ENCODE data around the gene PPP2R3A. TPM values are rescaled to one million over a fixed set of nuclear protein-coding genes. Genes with fewer than 3 reads are reported as not detected.

Gene PPP2R3A
- total and polyA plus RNA-seq, 2 experiments from 2014 or later: 14.2 to 21.0 TPM

- Histone ChIP-seq H3K27me3 (replicated peaks; ENCODE audit: insufficient read depth) (no peaks in the 10 kb centered on the region), H3K4me1 (ENCODE audit: insufficient read depth) (peaks cover 37% of the 10 kb centered on the region), H3K9me2 (ENCODE audit: insufficient read depth) (no peaks in the 10 kb centered on the region), H3K79me2 (ENCODE audit: insufficient read depth) (peaks cover 100% of the 10 kb centered on the region), H3F3A (ENCODE audit: insufficient read depth) (peaks cover 39% of the 10 kb centered on the region), H2AFZ (no peak overlapping the region), H4K20me1 (ENCODE audit: insufficient read depth) (0 out of 2 replicates have a peak, but pooled peaks cover 3% of the 10 kb centered on the region), H3K4me2 (ENCODE audit: unreplicated experiment) (no peak overlapping the region), H3K36me3 (ENCODE audit: low read depth) (no peaks in the 10 kb centered on the region), H3K9me3 (ENCODE audit: low read depth) (no peaks in the 10 kb centered on the region), H3K9ac (no peak overlapping the region), H3K27ac (no peak overlapping the region), H3K4me3 (no peak overlapping the region)
- TF ChIP-seq EZH2 (IDR thresholded peaks at IDR 0.05; ENCODE audit: insufficient read depth, poor library complexity, severe bottlenecking) (no peak), EZH2phosphoT487 (IDR thresholded peaks at IDR 0.05; ENCODE audit: insufficient read depth, low read depth) (no peak)
- in situ Hi-C loops (cut with MboI): no loop called here
- 89 to 98% methylated on average over 3 of the region's 3 CpGs for WGBS, 2 experiments (ENCODE audit: low coverage in 1 of 2, low lambda C conversion rate in 2 of 2, missing lambda C conversion rate in 2 of 2)
- no peak for DNase-seq
Measured at GRCh38 chr3:135973841-135974240, 8.3 kb downstream of the PPP2R3A start.

- peaks cover 29% of the 10 kb centered on the region for H3F3A ChIP-seq (ENCODE audit: insufficient read depth)
- no peaks in the 10 kb centered on the region for H3K27me3 ChIP-seq (replicated peaks; ENCODE audit: insufficient read depth)
- peaks cover 100% of the 10 kb centered on the region for H3K79me2 ChIP-seq (ENCODE audit: insufficient read depth)
- TF ChIP-seq EZH2phosphoT487 (IDR thresholded peaks at IDR 0.05; ENCODE audit: insufficient read depth, low read depth): no peak
- no peak for TF ChIP-seq EZH2 (IDR thresholded peaks at IDR 0.05; ENCODE audit: insufficient read depth, poor library complexity, severe bottlenecking)
- 0 out of 2 replicates have a peak, but pooled peaks cover 3% of the 10 kb centered on the region for H4K20me1 ChIP-seq (ENCODE audit: insufficient read depth)
- no peak overlapping the region for H3K27ac ChIP-seq
- no peak overlapping the region for H2AFZ ChIP-seq
- H3K36me3 ChIP-seq (ENCODE audit: low read depth): no peaks in the 10 kb centered on the region
- H3K9me2 ChIP-seq (ENCODE audit: insufficient read depth): no peaks in the 10 kb centered on the region
- H3K4me2 ChIP-seq (ENCODE audit: unreplicated experiment): no peak overlapping the region
- H3K4me1 ChIP-seq (ENCODE audit: insufficient read depth): peaks cover 26% of the 10 kb centered on the region
- no peak overlapping the region for H3K9ac ChIP-seq
- no peaks in the 10 kb centered on the region for H3K9me3 ChIP-seq (ENCODE audit: low read depth)
- no peak for DNase-seq
- no peak overlapping the region for H3K4me3 ChIP-seq
- in situ Hi-C loops (cut with MboI): no loop called here
Measured at GRCh38 chr3:135975053-135975452, 9.5 kb downstream of the PPP2R3A start.

GRCh38 chr3:135975536-135975935 lies 10.0 kb downstream of the PPP2R3A start:
- H3K4me1 ChIP-seq (ENCODE audit: insufficient read depth): peaks cover 21% of the 10 kb centered on the region
- no peak overlapping the region for H3K4me2 ChIP-seq (ENCODE audit: unreplicated experiment)
- H3K9me3 ChIP-seq (ENCODE audit: low read depth): no peaks in the 10 kb centered on the region
- TF ChIP-seq EZH2phosphoT487 (IDR thresholded peaks at IDR 0.05; ENCODE audit: insufficient read depth, low read depth): no peak
- TF ChIP-seq EZH2 (IDR thresholded peaks at IDR 0.05; ENCODE audit: insufficient read depth, poor library complexity, severe bottlenecking): no peak
- no peak overlapping the region for H3K9ac ChIP-seq
- peaks cover 100% of the 10 kb centered on the region for H3K79me2 ChIP-seq (ENCODE audit: insufficient read depth)
- no peaks in the 10 kb centered on the region for H3K36me3 ChIP-seq (ENCODE audit: low read depth)
- H2AFZ ChIP-seq: no peak overlapping the region
- H3K4me3 ChIP-seq: no peak overlapping the region
- peaks cover 26% of the 10 kb centered on the region for H3F3A ChIP-seq (ENCODE audit: insufficient read depth)
- WGBS, 2 experiments (ENCODE audit: low coverage in 1 of 2, low lambda C conversion rate in 2 of 2, missing lambda C conversion rate in 2 of 2): 76 to 81% methylated on average over 2 of the region's 2 CpGs
- H3K27ac ChIP-seq: no peak overlapping the region
- H3K9me2 ChIP-seq (ENCODE audit: insufficient read depth): no peaks in the 10 kb centered on the region
- DNase-seq: no peak
- no peaks in the 10 kb centered on the region for H3K27me3 ChIP-seq (replicated peaks; ENCODE audit: insufficient read depth)
- H4K20me1 ChIP-seq (ENCODE audit: insufficient read depth): 0 out of 2 replicates have a peak, but pooled peaks cover 3% of the 10 kb centered on the region
- in situ Hi-C loops (cut with MboI): no loop called here

GRCh38 chr3:135980343-135980742 lies 14.8 kb downstream of the PPP2R3A start:
- Histone ChIP-seq H2AFZ (no peak overlapping the region), H3K9me3 (ENCODE audit: low read depth) (no peaks in the 10 kb centered on the region), H3K9me2 (ENCODE audit: insufficient read depth) (no peaks in the 10 kb centered on the region), H3K4me1 (ENCODE audit: insufficient read depth) (peaks cover 29% of the 10 kb centered on the region), H3K4me3 (no peak overlapping the region), H3K4me2 (ENCODE audit: unreplicated experiment) (no peak overlapping the region), H4K20me1 (ENCODE audit: insufficient read depth) (no peaks in the 10 kb centered on the region), H3K27ac (no peak overlapping the region), H3K79me2 (ENCODE audit: insufficient read depth) (peaks cover 97% of the 10 kb centered on the region), H3K9ac (no peak overlapping the region), H3F3A (ENCODE audit: insufficient read depth) (peaks cover 43% of the 10 kb centered on the region), H3K27me3 (replicated peaks; ENCODE audit: insufficient read depth) (no peaks in the 10 kb centered on the region), H3K36me3 (ENCODE audit: low read depth) (no peaks in the 10 kb centered on the region)
- 94 to 98% methylated on average over 2 of the region's 2 CpGs for WGBS, 2 experiments (ENCODE audit: low coverage in 1 of 2, low lambda C conversion rate in 2 of 2, missing lambda C conversion rate in 2 of 2)
- no peak for DNase-seq
- TF ChIP-seq EZH2 (IDR thresholded peaks at IDR 0.05; ENCODE audit: insufficient read depth, poor library complexity, severe bottlenecking): no peak
- TF ChIP-seq EZH2phosphoT487 (IDR thresholded peaks at IDR 0.05; ENCODE audit: insufficient read depth, low read depth): no peak
- in situ Hi-C loops (cut with MboI): no loop called here

Data from GM23248 (cell line).